ENCODE data around the gene ALDH4A1. TPM values are rescaled to one million over a fixed set of nuclear protein-coding genes. Genes with fewer than 3 reads are reported as not detected.

Gene ALDH4A1
- total RNA-seq: 13.0 TPM

GRCh38 chr1:18902523-18903290, at the start of gene ALDH4A1:
TSS of gene ALDH4A1 (minus strand) at chr1:18902555. CDS start at chr1:18902523, 32 bp downstream.
- ATAC-seq (peak; percentile 98), DNase-seq (ENCODE audit: low spot score) (peak; percentile 98)
- intact Hi-C loops (cut with DNase I): no loop called here

- intact Hi-C loops (cut with DNase I): no loop called here
- ATAC-seq: no peak
- no peak for DNase-seq (ENCODE audit: low spot score)
Observed at GRCh38 chr1:18951818-18952391, 49.5 kb upstream of the ALDH4A1 start.

- DNase-seq (ENCODE audit: low spot score) (no peak), ATAC-seq (no peak)
- intact Hi-C loops (cut with DNase I): no loop called here
Observed at GRCh38 chr1:18951416-18951815, 49.1 kb upstream of the ALDH4A1 start.

- DNase-seq (ENCODE audit: low spot score) (no peak), ATAC-seq (peak; percentile 45)
- intact Hi-C loops (cut with DNase I): no loop called here
Observed at GRCh38 chr1:18950401-18951026, 48.2 kb upstream of the ALDH4A1 start.

- ATAC-seq (peak; percentile 68), DNase-seq (ENCODE audit: low spot score) (no peak)
- intact Hi-C loops (cut with DNase I): no loop called here
Observed at GRCh38 chr1:18949686-18950400, 47.5 kb upstream of the ALDH4A1 start.

- intact Hi-C loops (cut with DNase I): no loop called here
Observed at GRCh38 chr1:18948913-18949685, 46.7 kb upstream of the ALDH4A1 start.

GRCh38 chr1:18948048-18948912, 45.9 kb upstream of the ALDH4A1 start:
- no peak for DNase-seq (ENCODE audit: low spot score)
- intact Hi-C loops (cut with DNase I): no loop called here

More at GRCh38 chr1:18948913-18949685, 46.7 kb upstream of the ALDH4A1 start:
- ATAC-seq (peak; percentile 40), DNase-seq (ENCODE audit: low spot score) (no peak)

GRCh38 chr1:18947570-18947969, 45.2 kb upstream of the ALDH4A1 start:
- ATAC-seq (no peak), DNase-seq (ENCODE audit: low spot score) (no peak)
- intact Hi-C loops (cut with DNase I): no loop called here

More at GRCh38 chr1:18948048-18948912, 45.9 kb upstream of the ALDH4A1 start:
- ATAC-seq: peak; percentile 6

GRCh38 chr1:18946550-18947381, 44.4 kb upstream of the ALDH4A1 start:
- intact Hi-C loops (cut with DNase I): no loop called here
- no peak for DNase-seq (ENCODE audit: low spot score)
- ATAC-seq: no peak

- DNase-seq (ENCODE audit: low spot score) (no peak), ATAC-seq (no peak)
- intact Hi-C loops (cut with DNase I): no loop called here
Observed at GRCh38 chr1:18945401-18945849, 43.1 kb upstream of the ALDH4A1 start.

- DNase-seq (ENCODE audit: low spot score): no peak
- ATAC-seq: no peak
- intact Hi-C loops (cut with DNase I): no loop called here
Observed at GRCh38 chr1:18944810-18945209, 42.5 kb upstream of the ALDH4A1 start.

GRCh38 chr1:18943914-18944572, 41.7 kb upstream of the ALDH4A1 start:
- no peak for DNase-seq (ENCODE audit: low spot score)

GRCh38 chr1:18943162-18943561, 40.8 kb upstream of the ALDH4A1 start:
- no peak for ATAC-seq
- DNase-seq (ENCODE audit: low spot score): no peak
- intact Hi-C loops (cut with DNase I): no loop called here

More at GRCh38 chr1:18943914-18944572, 41.7 kb upstream of the ALDH4A1 start:
- ATAC-seq: no peak
- intact Hi-C loops (cut with DNase I): no loop called here

GRCh38 chr1:18942340-18942739, 40.0 kb upstream of the ALDH4A1 start:
- DNase-seq (ENCODE audit: low spot score): no peak
- no peak for ATAC-seq
- intact Hi-C loops (cut with DNase I): no loop called here

- DNase-seq (ENCODE audit: low spot score) (no peak), ATAC-seq (peak; percentile 63)
- intact Hi-C loops (cut with DNase I): no loop called here
Observed at GRCh38 chr1:18941221-18942141, 39.1 kb upstream of the ALDH4A1 start.

Measured in sciatic nerve (tissue), 2 donors.